SK-N-SH treated with all-trans-retinoic acid at 6 μM for 48 hours (cell line): ENCODE results near the gene KRTAP5-6.

Experiments used
- ATAC-seq: fragments of 200-7000 bp; cut with Tn5 transposase; 3 replicates; pipeline ENCODE4 v1.9.1; 2020; ENCODE audit warnings: mild to moderate bottlenecking, moderate library complexity
- ARNTL ChIP-seq: fragments of 450-650 bp; formaldehyde crosslinking; IDR thresholded peaks from 2 replicates; pipeline ENCODE4 v1.5.0; 2020; ENCODE audit warnings: low read depth, mild to moderate bottlenecking, moderate library complexity, borderline replicate concordance
- BACH2 ChIP-seq: fragments of 250-450 bp; sonication (Bioruptor Pico); IDR thresholded peaks from 2 replicates; pipeline ENCODE4 v1.9.0; 2021; ENCODE audit warnings: mild to moderate bottlenecking, borderline replicate concordance
- CSDC2 ChIP-seq: fragments of 250-450 bp; sonication (Bioruptor Pico); IDR thresholded peaks from 2 replicates; pipeline ENCODE4 v1.5.0; 2020; ENCODE audit warnings: mild to moderate bottlenecking, moderate library complexity
- ESRRG ChIP-seq: fragments of 250-450 bp; sonication (Bioruptor Pico); IDR thresholded peaks from 2 replicates; pipeline ENCODE4 v1.6.1; 2021; ENCODE audit warnings: mild to moderate bottlenecking
- GLIS3 ChIP-seq: fragments of 250-450 bp; sonication (Bioruptor Pico); IDR thresholded peaks from 2 replicates; pipeline ENCODE4 v1.5.0; 2020; ENCODE audit warnings: mild to moderate bottlenecking, moderate library complexity
- OSR1 ChIP-seq: fragments of 250-450 bp; sonication (Bioruptor Pico); IDR thresholded peaks from 2 replicates; pipeline ENCODE4 v1.8.0; 2022; ENCODE audit warnings: moderate library complexity, mild to moderate bottlenecking, inconsistent platforms
- PPARA ChIP-seq: fragments of 250-450 bp; sonication (Bioruptor Pico); IDR thresholded peaks from 2 replicates; pipeline ENCODE4 v1.5.0; 2020; ENCODE audit warnings: mild to moderate bottlenecking, borderline replicate concordance
- RARB ChIP-seq: fragments of 250-450 bp; sonication (Bioruptor Pico); IDR thresholded peaks from 2 replicates; pipeline ENCODE4 v1.8.0; 2021; ENCODE audit warnings: mild to moderate bottlenecking, moderate library complexity
- SNAI2 ChIP-seq: fragments of 250-450 bp; sonication (Bioruptor Pico); IDR thresholded peaks from 2 replicates; pipeline ENCODE4 v1.5.0; 2020; ENCODE audit warnings: mild to moderate bottlenecking, moderate library complexity
- TCF4 ChIP-seq: fragments of 250-450 bp; sonication (Bioruptor Pico); IDR thresholded peaks from 2 replicates; pipeline ENCODE4 v1.8.0; 2021; ENCODE audit warnings: mild to moderate bottlenecking, moderate library complexity, borderline replicate concordance
- TOX ChIP-seq: fragments of 250-450 bp; sonication (Bioruptor Pico); IDR thresholded peaks from 2 replicates; pipeline ENCODE4 v1.8.0; 2021; ENCODE audit warnings: mild to moderate bottlenecking, moderate library complexity, borderline replicate concordance
- ZC3H10 ChIP-seq: fragments of 250-450 bp; sonication (Bioruptor Pico); IDR thresholded peaks from 2 replicates; pipeline ENCODE4 v1.5.1; 2021; ENCODE audit warnings: mild to moderate bottlenecking, moderate library complexity
- ZFP3 ChIP-seq: fragments of 250-450 bp; sonication (Bioruptor Pico); IDR thresholded peaks from 2 replicates; pipeline ENCODE4 v1.5.0; 2020; ENCODE audit warnings: mild to moderate bottlenecking, moderate library complexity
- ZFP30 ChIP-seq: fragments of 450-650 bp; formaldehyde crosslinking; IDR thresholded peaks from 2 replicates; pipeline ENCODE4 v1.5.0; 2022; ENCODE audit warnings: mild to moderate bottlenecking, moderate library complexity
- ZNF565 ChIP-seq: fragments of 450-650 bp; formaldehyde crosslinking; conservative IDR thresholded peaks from 2 replicates; pipeline ENCODE4 v1.5.0; 2020; ENCODE audit warnings: low read depth, mild to moderate bottlenecking, moderate library complexity
- ZNF70 ChIP-seq: fragments of 450-650 bp; formaldehyde crosslinking; IDR thresholded peaks from 2 replicates; pipeline ENCODE4 v1.5.0; 2020; ENCODE audit warnings: mild to moderate bottlenecking, moderate library complexity
- ZNF8 ChIP-seq: fragments of 450-650 bp; formaldehyde crosslinking; IDR thresholded peaks from 2 replicates; pipeline ENCODE4 v1.5.0; 2020; ENCODE audit warnings: mild to moderate bottlenecking, moderate library complexity
- TF ChIP-seq, protein P1 (sequence below): fragments of 250-450 bp; sonication (Bioruptor Pico); IDR thresholded peaks from 2 replicates; pipeline ENCODE4 v1.5.1; 2021; ENCODE audit warnings: mild to moderate bottlenecking, moderate library complexity
- TF ChIP-seq, protein P2 (sequence below): fragments of 250-450 bp; sonication (Bioruptor Pico); IDR thresholded peaks from 2 replicates; pipeline ENCODE4 v1.8.0; 2020; ENCODE audit warnings: mild to moderate bottlenecking, moderate library complexity, borderline replicate concordance
- TF ChIP-seq, protein P3 (sequence below): fragments of 250-450 bp; sonication (Bioruptor Pico); IDR thresholded peaks from 2 replicates; pipeline ENCODE4 v1.5.1; 2020; ENCODE audit warnings: low read depth, mild to moderate bottlenecking, moderate library complexity
- TF ChIP-seq, protein P4 (sequence below): fragments of 250-450 bp; sonication (Bioruptor Pico); IDR thresholded peaks from 2 replicates; pipeline ENCODE4 v1.8.0; 2021; ENCODE audit warnings: low read depth, mild to moderate bottlenecking, moderate library complexity, borderline replicate concordance
- TF ChIP-seq, protein P5 (sequence below): fragments of 250-450 bp; sonication (Bioruptor Pico); IDR thresholded peaks from 2 replicates; pipeline ENCODE4 v1.5.0; 2020; ENCODE audit warnings: mild to moderate bottlenecking, moderate library complexity

Gene KRTAP5-6

DNA sequence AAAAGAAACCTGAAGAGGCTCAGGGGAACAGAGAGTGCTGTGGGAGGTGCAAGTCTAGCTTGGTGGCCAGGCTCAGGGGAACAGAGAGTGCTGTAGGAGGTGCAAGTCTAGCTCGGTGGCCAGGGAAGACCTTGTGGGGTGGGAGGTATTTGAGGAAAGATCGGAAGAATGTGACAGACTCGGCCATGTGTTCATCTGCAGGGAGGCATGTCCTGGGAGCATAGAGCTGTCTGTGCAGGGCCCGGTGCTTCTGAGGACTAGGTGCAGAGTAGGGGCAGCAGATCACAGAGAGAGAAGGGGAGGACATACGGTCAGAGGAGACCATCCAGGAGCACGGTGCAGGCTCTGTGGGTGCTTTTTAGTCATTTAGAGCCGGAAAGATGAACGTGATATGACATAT is 42.6 kb downstream of the KRTAP5-6 start:
- no peak for ATAC-seq
- TF ChIP-seq CSDC2 (CRISPR knock-in tag), result no peak
- TF ChIP-seq, protein P1, sequence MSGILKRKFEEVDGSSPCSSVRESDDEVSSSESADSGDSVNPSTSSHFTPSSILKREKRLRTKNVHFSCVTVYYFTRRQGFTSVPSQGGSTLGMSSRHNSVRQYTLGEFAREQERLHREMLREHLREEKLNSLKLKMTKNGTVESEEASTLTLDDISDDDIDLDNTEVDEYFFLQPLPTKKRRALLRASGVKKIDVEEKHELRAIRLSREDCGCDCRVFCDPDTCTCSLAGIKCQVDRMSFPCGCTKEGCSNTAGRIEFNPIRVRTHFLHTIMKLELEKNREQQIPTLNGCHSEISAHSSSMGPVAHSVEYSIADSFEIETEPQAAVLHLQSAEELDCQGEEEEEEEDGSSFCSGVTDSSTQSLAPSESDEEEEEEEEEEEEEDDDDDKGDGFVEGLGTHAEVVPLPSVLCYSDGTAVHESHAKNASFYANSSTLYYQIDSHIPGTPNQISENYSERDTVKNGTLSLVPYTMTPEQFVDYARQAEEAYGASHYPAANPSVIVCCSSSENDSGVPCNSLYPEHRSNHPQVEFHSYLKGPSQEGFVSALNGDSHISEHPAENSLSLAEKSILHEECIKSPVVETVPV, result no peak
- TF ChIP-seq BACH2 (CRISPR knock-in tag), result no peak
- no peak for TF ChIP-seq ZC3H10 (CRISPR knock-in tag)
- TF ChIP-seq, protein P2, sequence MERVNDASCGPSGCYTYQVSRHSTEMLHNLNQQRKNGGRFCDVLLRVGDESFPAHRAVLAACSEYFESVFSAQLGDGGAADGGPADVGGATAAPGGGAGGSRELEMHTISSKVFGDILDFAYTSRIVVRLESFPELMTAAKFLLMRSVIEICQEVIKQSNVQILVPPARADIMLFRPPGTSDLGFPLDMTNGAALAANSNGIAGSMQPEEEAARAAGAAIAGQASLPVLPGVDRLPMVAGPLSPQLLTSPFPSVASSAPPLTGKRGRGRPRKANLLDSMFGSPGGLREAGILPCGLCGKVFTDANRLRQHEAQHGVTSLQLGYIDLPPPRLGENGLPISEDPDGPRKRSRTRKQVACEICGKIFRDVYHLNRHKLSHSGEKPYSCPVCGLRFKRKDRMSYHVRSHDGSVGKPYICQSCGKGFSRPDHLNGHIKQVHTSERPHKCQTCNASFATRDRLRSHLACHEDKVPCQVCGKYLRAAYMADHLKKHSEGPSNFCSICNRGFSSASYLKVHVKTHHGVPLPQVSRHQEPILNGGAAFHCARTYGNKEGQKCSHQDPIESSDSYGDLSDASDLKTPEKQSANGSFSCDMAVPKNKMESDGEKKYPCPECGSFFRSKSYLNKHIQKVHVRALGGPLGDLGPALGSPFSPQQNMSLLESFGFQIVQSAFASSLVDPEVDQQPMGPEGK (CRISPR knock-in tag), result no peak
- no peak for TF ChIP-seq SNAI2 (CRISPR knock-in tag)
- no peak for TF ChIP-seq OSR1 (CRISPR knock-in tag)
- no peak for TF ChIP-seq TCF4 (CRISPR knock-in tag)
- no peak for TF ChIP-seq PPARA (CRISPR knock-in tag)
- no peak for TF ChIP-seq GLIS3 (CRISPR knock-in tag)
- no peak for TF ChIP-seq ESRRG (CRISPR knock-in tag)
- TF ChIP-seq RARB (CRISPR knock-in tag), result no peak
- no peak for TF ChIP-seq ZNF8 (CRISPR knock-in tag)
- no peak for TF ChIP-seq ZFP3 (CRISPR knock-in tag)
- no peak for TF ChIP-seq ARNTL
- no peak for TF ChIP-seq TOX (CRISPR knock-in tag)
- TF ChIP-seq ZNF70 (CRISPR knock-in tag), result no peak
- no peak for TF ChIP-seq ZFP30 (CRISPR knock-in tag)

DNA sequence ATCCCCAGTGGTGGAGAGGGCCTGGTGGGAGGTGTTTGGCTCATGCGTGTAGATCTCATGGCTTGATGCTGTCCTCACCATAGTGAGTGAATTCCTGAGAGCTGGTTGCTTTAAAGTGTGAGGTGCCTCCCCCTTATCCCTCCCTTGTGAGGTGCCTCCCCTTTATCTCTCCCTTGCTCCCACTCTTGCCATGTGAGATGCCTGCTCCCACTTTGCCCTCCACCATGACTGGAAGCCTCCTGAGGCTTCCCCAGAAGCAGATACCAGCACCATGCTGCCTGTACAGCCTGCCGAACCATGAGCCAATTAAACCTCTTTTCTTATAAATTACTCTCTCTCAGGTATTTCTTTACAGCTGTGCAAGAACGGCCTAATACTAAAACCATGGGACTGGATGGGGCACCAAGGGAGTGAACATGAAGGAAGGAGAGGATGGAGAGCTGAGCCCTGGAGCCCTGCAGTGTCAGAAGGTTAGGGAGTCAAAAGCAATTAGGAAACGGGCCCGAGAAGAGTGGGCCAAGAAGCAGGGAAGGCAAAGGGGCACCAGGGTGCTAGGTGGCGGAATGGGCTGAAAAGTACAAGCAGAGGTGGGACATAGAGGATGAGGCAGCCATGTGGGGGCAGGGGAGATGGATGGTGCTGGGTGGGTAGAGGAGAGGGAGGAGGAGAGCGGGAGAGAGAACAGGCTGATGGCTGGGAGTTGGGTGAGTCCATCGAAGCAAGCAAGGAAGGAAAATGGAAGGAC is 44.0 kb downstream of the KRTAP5-6 start:
- ATAC-seq, result no peak
- no peak for TF ChIP-seq TOX (CRISPR knock-in tag)
- TF ChIP-seq, protein P1, result no peak
- TF ChIP-seq, protein P3, sequence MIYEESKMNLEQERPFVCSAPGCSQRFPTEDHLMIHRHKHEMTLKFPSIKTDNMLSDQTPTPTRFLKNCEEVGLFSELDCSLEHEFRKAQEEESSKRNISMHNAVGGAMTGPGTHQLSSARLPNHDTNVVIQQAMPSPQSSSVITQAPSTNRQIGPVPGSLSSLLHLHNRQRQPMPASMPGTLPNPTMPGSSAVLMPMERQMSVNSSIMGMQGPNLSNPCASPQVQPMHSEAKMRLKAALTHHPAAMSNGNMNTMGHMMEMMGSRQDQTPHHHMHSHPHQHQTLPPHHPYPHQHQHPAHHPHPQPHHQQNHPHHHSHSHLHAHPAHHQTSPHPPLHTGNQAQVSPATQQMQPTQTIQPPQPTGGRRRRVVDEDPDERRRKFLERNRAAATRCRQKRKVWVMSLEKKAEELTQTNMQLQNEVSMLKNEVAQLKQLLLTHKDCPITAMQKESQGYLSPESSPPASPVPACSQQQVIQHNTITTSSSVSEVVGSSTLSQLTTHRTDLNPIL (CRISPR knock-in tag), result no peak
- TF ChIP-seq ZNF8 (CRISPR knock-in tag), result no peak
- no peak for TF ChIP-seq ZFP30 (CRISPR knock-in tag)
- TF ChIP-seq, protein P2 (CRISPR knock-in tag), result no peak
- no peak for TF ChIP-seq GLIS3 (CRISPR knock-in tag)
- TF ChIP-seq, protein P4, sequence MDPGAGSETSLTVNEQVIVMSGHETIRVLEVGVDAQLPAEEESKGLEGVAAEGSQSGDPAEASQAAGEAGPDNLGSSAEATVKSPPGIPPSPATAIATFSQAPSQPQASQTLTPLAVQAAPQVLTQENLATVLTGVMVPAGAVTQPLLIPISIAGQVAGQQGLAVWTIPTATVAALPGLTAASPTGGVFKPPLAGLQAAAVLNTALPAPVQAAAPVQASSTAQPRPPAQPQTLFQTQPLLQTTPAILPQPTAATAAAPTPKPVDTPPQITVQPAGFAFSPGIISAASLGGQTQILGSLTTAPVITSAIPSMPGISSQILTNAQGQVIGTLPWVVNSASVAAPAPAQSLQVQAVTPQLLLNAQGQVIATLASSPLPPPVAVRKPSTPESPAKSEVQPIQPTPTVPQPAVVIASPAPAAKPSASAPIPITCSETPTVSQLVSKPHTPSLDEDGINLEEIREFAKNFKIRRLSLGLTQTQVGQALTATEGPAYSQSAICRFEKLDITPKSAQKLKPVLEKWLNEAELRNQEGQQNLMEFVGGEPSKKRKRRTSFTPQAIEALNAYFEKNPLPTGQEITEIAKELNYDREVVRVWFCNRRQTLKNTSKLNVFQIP, result no peak
- no peak for TF ChIP-seq OSR1 (CRISPR knock-in tag)
- no peak for TF ChIP-seq SNAI2 (CRISPR knock-in tag)
- no peak for TF ChIP-seq ZNF565 (CRISPR knock-in tag)
- TF ChIP-seq ZNF70 (CRISPR knock-in tag), result no peak
- TF ChIP-seq, protein P5, sequence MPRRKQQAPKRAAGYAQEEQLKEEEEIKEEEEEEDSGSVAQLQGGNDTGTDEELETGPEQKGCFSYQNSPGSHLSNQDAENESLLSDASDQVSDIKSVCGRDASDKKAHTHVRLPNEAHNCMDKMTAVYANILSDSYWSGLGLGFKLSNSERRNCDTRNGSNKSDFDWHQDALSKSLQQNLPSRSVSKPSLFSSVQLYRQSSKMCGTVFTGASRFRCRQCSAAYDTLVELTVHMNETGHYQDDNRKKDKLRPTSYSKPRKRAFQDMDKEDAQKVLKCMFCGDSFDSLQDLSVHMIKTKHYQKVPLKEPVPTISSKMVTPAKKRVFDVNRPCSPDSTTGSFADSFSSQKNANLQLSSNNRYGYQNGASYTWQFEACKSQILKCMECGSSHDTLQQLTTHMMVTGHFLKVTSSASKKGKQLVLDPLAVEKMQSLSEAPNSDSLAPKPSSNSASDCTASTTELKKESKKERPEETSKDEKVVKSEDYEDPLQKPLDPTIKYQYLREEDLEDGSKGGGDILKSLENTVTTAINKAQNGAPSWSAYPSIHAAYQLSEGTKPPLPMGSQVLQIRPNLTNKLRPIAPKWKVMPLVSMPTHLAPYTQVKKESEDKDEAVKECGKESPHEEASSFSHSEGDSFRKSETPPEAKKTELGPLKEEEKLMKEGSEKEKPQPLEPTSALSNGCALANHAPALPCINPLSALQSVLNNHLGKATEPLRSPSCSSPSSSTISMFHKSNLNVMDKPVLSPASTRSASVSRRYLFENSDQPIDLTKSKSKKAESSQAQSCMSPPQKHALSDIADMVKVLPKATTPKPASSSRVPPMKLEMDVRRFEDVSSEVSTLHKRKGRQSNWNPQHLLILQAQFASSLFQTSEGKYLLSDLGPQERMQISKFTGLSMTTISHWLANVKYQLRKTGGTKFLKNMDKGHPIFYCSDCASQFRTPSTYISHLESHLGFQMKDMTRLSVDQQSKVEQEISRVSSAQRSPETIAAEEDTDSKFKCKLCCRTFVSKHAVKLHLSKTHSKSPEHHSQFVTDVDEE, result no peak
- TF ChIP-seq TCF4 (CRISPR knock-in tag), result no peak
- no peak for TF ChIP-seq ARNTL
